KOPT-K1 (cell line): ENCODE data around the gene KIAA0040.

ENCODE experiments used
- H3K27ac ChIP-seq: fragments of 200-600 bp; sonication (generic); 2 replicates; pipeline ENCODE4 v1.5.1; 2016; ENCODE audit warnings: antibody characterized with exemption, mild to moderate bottlenecking, low read depth, low read length; ENCODE audit not compliant: poor library complexity, severe bottlenecking
- H3K36me3 ChIP-seq: fragments of 200-600 bp; sonication (generic); 2 replicates; pipeline ENCODE4 v1.5.1; 2017; ENCODE audit warnings: antibody characterized with exemption, mild to moderate bottlenecking, low read length, moderate library complexity; ENCODE audit not compliant: insufficient read depth
- H3K9me3 ChIP-seq: fragments of 200-600 bp; sonication (generic); 2 replicates; pipeline ENCODE4 v1.5.1; 2017; ENCODE audit warnings: antibody characterized with exemption, low read length, mild to moderate bottlenecking; ENCODE audit not compliant: insufficient read depth, poor library complexity, severe bottlenecking

The KIAA0040 gene

GRCh38 chr1:175168782-175169181 lies 23.8 kb downstream of the KIAA0040 start:
- Histone ChIP-seq H3K27ac (no peak overlapping the region), H3K36me3 (0 out of 2 replicates have a peak, but pooled peaks cover 5% of the 10 kb centered on the region), H3K9me3 (no peaks in the 10 kb centered on the region)

- Histone ChIP-seq H3K27ac (no peak overlapping the region), H3K36me3 (0 out of 2 replicates have a peak, but pooled peaks cover 5% of the 10 kb centered on the region), H3K9me3 (no peaks in the 10 kb centered on the region)
Measured at GRCh38 chr1:175167861-175168260, 24.7 kb downstream of the KIAA0040 start.

GRCh38 chr1:175166746-175167145 lies 25.8 kb downstream of the KIAA0040 start:
- no peaks in the 10 kb centered on the region for H3K9me3 ChIP-seq
- 0 out of 2 replicates have a peak, but pooled peaks cover 5% of the 10 kb centered on the region for H3K36me3 ChIP-seq
- no peak overlapping the region for H3K27ac ChIP-seq

- H3K27ac ChIP-seq: no peak overlapping the region
- no peaks in the 10 kb centered on the region for H3K9me3 ChIP-seq
- H3K36me3 ChIP-seq: 0 out of 2 replicates have a peak, but pooled peaks cover 5% of the 10 kb centered on the region
Measured at GRCh38 chr1:175164751-175165150, 27.8 kb downstream of the KIAA0040 start.

- no peaks in the 10 kb centered on the region for H3K9me3 ChIP-seq
- H3K36me3 ChIP-seq: 0 out of 2 replicates have a peak, but pooled peaks cover 5% of the 10 kb centered on the region
- H3K27ac ChIP-seq: no peak overlapping the region
Measured at GRCh38 chr1:175163702-175164101, 28.9 kb downstream of the KIAA0040 start.

- H3K9me3 ChIP-seq: no peaks in the 10 kb centered on the region
- 0 out of 2 replicates have a peak, but pooled peaks cover 5% of the 10 kb centered on the region for H3K36me3 ChIP-seq
- no peak overlapping the region for H3K27ac ChIP-seq
Measured at GRCh38 chr1:175162955-175163354, 29.6 kb downstream of the KIAA0040 start.

- Histone ChIP-seq H3K36me3 (no peaks in the 10 kb centered on the region), H3K27ac (no peak overlapping the region), H3K9me3 (no peaks in the 10 kb centered on the region)
Measured at GRCh38 chr1:175158170-175158591, 34.4 kb downstream of the KIAA0040 start.

- Histone ChIP-seq H3K27ac (no peak overlapping the region), H3K36me3 (no peaks in the 10 kb centered on the region), H3K9me3 (no peaks in the 10 kb centered on the region)
Measured at GRCh38 chr1:175157200-175157599, 35.4 kb downstream of the KIAA0040 start.

- no peak overlapping the region for H3K27ac ChIP-seq
- no peaks in the 10 kb centered on the region for H3K9me3 ChIP-seq
- H3K36me3 ChIP-seq: no peaks in the 10 kb centered on the region
Measured at GRCh38 chr1:175155936-175156335, 36.6 kb downstream of the KIAA0040 start.

GRCh38 chr1:175155473-175155856 lies 37.1 kb downstream of the KIAA0040 start:
- Histone ChIP-seq H3K36me3 (no peaks in the 10 kb centered on the region), H3K27ac (no peak overlapping the region), H3K9me3 (no peaks in the 10 kb centered on the region)

- H3K36me3 ChIP-seq: no peaks in the 10 kb centered on the region
- H3K9me3 ChIP-seq: no peaks in the 10 kb centered on the region
- H3K27ac ChIP-seq: no peak overlapping the region
Measured at GRCh38 chr1:175154629-175155472, 37.7 kb downstream of the KIAA0040 start.

GRCh38 chr1:175152006-175152652 lies 40.4 kb downstream of the KIAA0040 start:
- H3K36me3 ChIP-seq: no peaks in the 10 kb centered on the region
- H3K27ac ChIP-seq: no peak overlapping the region
- no peaks in the 10 kb centered on the region for H3K9me3 ChIP-seq

- Histone ChIP-seq H3K27ac (no peak overlapping the region), H3K9me3 (no peaks in the 10 kb centered on the region), H3K36me3 (no peaks in the 10 kb centered on the region)
Measured at GRCh38 chr1:175150596-175151319, 41.8 kb downstream of the KIAA0040 start.

- Histone ChIP-seq H3K36me3 (no peaks in the 10 kb centered on the region), H3K27ac (no peak overlapping the region), H3K9me3 (no peaks in the 10 kb centered on the region)
Measured at GRCh38 chr1:175148068-175148467, 44.5 kb downstream of the KIAA0040 start.

GRCh38 chr1:175147569-175147968 lies 45.0 kb downstream of the KIAA0040 start:
- Histone ChIP-seq H3K9me3 (no peaks in the 10 kb centered on the region), H3K36me3 (no peaks in the 10 kb centered on the region), H3K27ac (no peak overlapping the region)
